CD4-positive, alpha-beta T cell treated with Interleukin-17A for 1 hour (primary cell): ENCODE results near the gene SUB1.
A peak's percentile ranks its signal among the peaks of the same experiment; 100 is the strongest.
"Not testable (repeated sequence)": the region's sequence is repeated elsewhere in the genome, so short reads cannot be mapped to it uniquely, and the experiment has no call there.

Source experiments
- DNase-seq: peaks from one replicate; pipeline ENCODE4 v3.0.0-alpha.2; 2020

The SUB1 gene

GRCh38 chr5:32566319-32567111 lies 18.8 kb upstream of the SUB1 start:
- no peak for DNase-seq

GRCh38 chr5:32571128-32571527 lies 14.2 kb upstream of the SUB1 start:
- no peak for DNase-seq

GRCh38 chr5:32572778-32573480 lies 12.4 kb upstream of the SUB1 start:
- no peak for DNase-seq

GRCh38 chr5:32573481-32573854 lies 11.9 kb upstream of the SUB1 start:
- not testable (repeated sequence) for DNase-seq

- no peak for DNase-seq
These were observed 10.7 kb upstream of the SUB1 start for GRCh38 chr5:32574540-32575175.

GRCh38 chr5:32578363-32578762 lies 7.0 kb upstream of the SUB1 start:
- DNase-seq, result no peak

- DNase-seq, result no peak
These were observed 6.6 kb upstream of the SUB1 start for GRCh38 chr5:32578764-32579163.

GRCh38 chr5:32581010-32581785 lies 4.2 kb upstream of the SUB1 start:
- DNase-seq, result no peak

GRCh38 chr5:32583582-32584232 lies 1.6 kb upstream of the SUB1 start:
- peak; percentile 56 for DNase-seq

GRCh38 chr5:32584646-32585045 lies 711 bp upstream of the SUB1 start:
- no peak for DNase-seq

- no peak for DNase-seq
These were observed 273 bp upstream of the SUB1 start for GRCh38 chr5:32585122-32585445.

- no peak for DNase-seq
These were observed 881 bp downstream of the SUB1 start for GRCh38 chr5:32586276-32586599.

GRCh38 chr5:32587067-32587551 lies 1.8 kb downstream of the SUB1 start:
- DNase-seq, result no peak

- DNase-seq, result no peak
These were observed 4.1 kb downstream of the SUB1 start for GRCh38 chr5:32589416-32589815.

- DNase-seq, result peak; percentile 83
These were observed 4.8 kb downstream of the SUB1 start for GRCh38 chr5:32589942-32590869.

GRCh38 chr5:32595118-32595517 lies 9.8 kb downstream of the SUB1 start:
- DNase-seq, result no peak

- no peak for DNase-seq
These were observed 11.8 kb downstream of the SUB1 start for GRCh38 chr5:32597041-32597629.

GRCh38 chr5:32598260-32598937 lies 13.0 kb downstream of the SUB1 start:
- DNase-seq, result no peak

GRCh38 chr5:32598997-32599549 lies 13.7 kb downstream of the SUB1 start:
- DNase-seq, result no peak

- no peak for DNase-seq
These were observed 14.8 kb downstream of the SUB1 start for GRCh38 chr5:32600054-32600622.
